Naive thymus-derived CD4-positive, alpha-beta T cell (primary cell): Measurements from ENCODE around the gene ANKS1B. TPM values are rescaled to one million over a fixed set of nuclear protein-coding genes. Genes with fewer than 3 reads are reported as not detected.

ENCODE experiments used
- ATAC-seq: fragments of 150-1000 bp; cut with Tn5 transposase; 2 replicates; pipeline ENCODE4 v1.10.0; 2021; ENCODE audit warnings: mild to moderate bottlenecking, moderate library complexity
- CTCF ChIA-PET: fragments of 350-600 bp; sonication (Branson Sonifier 250); formaldehyde crosslinking; loops from one replicate; lab custom pipeline; 2021; ENCODE audit warnings: antibody characterized with exemption; lab: Charles Lee
- POLR2A ChIA-PET: fragments of 350-600 bp; sonication (Branson Sonifier 250); formaldehyde crosslinking; loops from one replicate; lab custom pipeline; 2021; ENCODE audit warnings: antibody characterized with exemption, inconsistent platforms; lab: Charles Lee
- DNase-seq, 9 donors: peaks; one replicate each; pipeline versions ENCODE4 v3.0.0 to v3.0.0-alpha.2; 2020 to 2022; ENCODE audit warnings: mixed read lengths in 1 of 9
- H3K27ac ChIP-seq: one replicate; pipeline ENCODE4 v1.7.0; 2013; ENCODE audit warnings: mild to moderate bottlenecking, low read depth, low read length, moderate library complexity
- H3K27me3 ChIP-seq, 2 donors: one replicate each; pipeline ENCODE4 v1.7.0; 2013; ENCODE audit warnings: low read length in 2 of 2, mild to moderate bottlenecking in 2 of 2, moderate library complexity in 2 of 2; ENCODE audit not compliant: control insufficient read depth in 2 of 2, insufficient read depth in 2 of 2
- H3K36me3 ChIP-seq, 3 experiments: 1 replicate in 2 of 3; 2 replicates in 1 of 3; pipeline ENCODE4 v1.7.0; 2013; ENCODE audit warnings: low read length in 3 of 3, mild to moderate bottlenecking in 3 of 3, moderate library complexity in 1 of 3; ENCODE audit not compliant: insufficient read depth in 3 of 3, control insufficient read depth in 2 of 3
- H3K4me1 ChIP-seq, 2 donors: one replicate each; pipeline ENCODE4 v1.7.0; 2013; ENCODE audit warnings: low read length in 2 of 2, mild to moderate bottlenecking in 2 of 2, moderate library complexity in 1 of 2; ENCODE audit not compliant: control insufficient read depth in 2 of 2, insufficient read depth in 2 of 2
- H3K4me3 ChIP-seq: 2 replicates; pipeline ENCODE4 v1.7.0; 2013; ENCODE audit warnings: mild to moderate bottlenecking, low read length
- H3K9me3 ChIP-seq, 3 experiments: 1 replicate in 2 of 3; 2 replicates in 1 of 3; pipeline ENCODE4 v1.7.0; 2013; ENCODE audit warnings: low read length in 3 of 3; ENCODE audit not compliant: control insufficient read depth in 2 of 3
- H3K27ac Mint-ChIP-seq, 9 donors: one replicate each; pipeline ENCODE4 v1.8.0; 2020 to 2022; ENCODE audit warnings: mixed read lengths in 9 of 9, mild to moderate bottlenecking in 8 of 9, moderate library complexity in 5 of 9, inconsistent platforms in 2 of 9
- H3K27me3 Mint-ChIP-seq, 5 donors: one replicate each; pipeline ENCODE4 v1.8.0; 2021 to 2022; ENCODE audit warnings: mixed read lengths in 5 of 5, mild to moderate bottlenecking in 1 of 5
- H3K36me3 Mint-ChIP-seq, 5 donors: one replicate each; pipeline ENCODE4 v1.8.0; 2020 to 2022; ENCODE audit warnings: mixed read lengths in 5 of 5, mild to moderate bottlenecking in 3 of 5, inconsistent platforms in 1 of 5
- H3K4me1 Mint-ChIP-seq, 7 donors: one replicate each; pipeline ENCODE4 v1.8.0; 2020 to 2022; ENCODE audit warnings: mixed read lengths in 7 of 7, mild to moderate bottlenecking in 3 of 7, inconsistent platforms in 1 of 7
- H3K4me3 Mint-ChIP-seq, 10 donors: one replicate each; pipeline ENCODE4 v1.8.0; 2020 to 2022; ENCODE audit warnings: mild to moderate bottlenecking in 10 of 10, mixed read lengths in 10 of 10, moderate library complexity in 6 of 10, inconsistent platforms in 2 of 10
- H3K9me3 Mint-ChIP-seq, 11 donors: one replicate each; pipeline ENCODE4 v1.8.0; 2020 to 2022; ENCODE audit warnings: mixed read lengths in 11 of 11, mild to moderate bottlenecking in 4 of 11, inconsistent platforms in 1 of 11, moderate library complexity in 1 of 11
- intact Hi-C, 2 donors: fragments of 100-400 bp; cut with micrococcal nuclease; formaldehyde crosslinking; loops; one replicate each; pipeline ENCODE4 v1.15.1; 2023
- polyA plus RNA-seq, 2 donors: library from polyadenylated mRNA; unstranded; fragments of 300-500 nt; fragmentation: Illumina TruSeq; gene quantifications; one replicate each; pipeline ENCODE4 v1.2.3, GENCODE V29; 2021
- total RNA-seq, 6 experiments: library from RNA in 5 of 6; stranded (reverse) in 5 of 6; gene quantifications; 1 replicate in 5 of 6; 2 replicates in 1 of 6; pipeline ENCODE4 v1.2.3 and lab custom pipeline; 2021 to 2026

The ANKS1B gene
- total and polyA plus RNA-seq, 7 experiments from 2014 or later = 0.97 TPM; not detected in 6

GRCh38 chr12:99948370-99948769 is 36.4 kb downstream of the ANKS1B start:
- Histone ChIP-seq H3K27ac (no peak overlapping the region), H3K4me3 (no peak overlapping the region), H3K4me1 (no peaks in the 10 kb centered on the region), H3K27me3 (no peaks in the 10 kb centered on the region), H3K9me3 (no peaks in the 10 kb centered on the region), H3K36me3 (no peaks in the 10 kb centered on the region)
- no peaks in the 10 kb centered on the region for H3K4me1 Mint-ChIP-seq
- ATAC-seq (no peak), DNase-seq (no peak)
- no peak overlapping the region for H3K4me3 Mint-ChIP-seq
- peaks cover 0 to 4% (median 0%) of the 10 kb centered on the region in 11 donors for H3K9me3 Mint-ChIP-seq
- no peak overlapping the region for H3K27ac Mint-ChIP-seq
- intact Hi-C loops = no loop called here
- POLR2A ChIA-PET = no interaction called here
- H3K36me3 Mint-ChIP-seq = no peaks in the 10 kb centered on the region
- H3K27me3 Mint-ChIP-seq = peaks cover 2 to 6% (median 5%) of the 10 kb centered on the region in 5 donors
- CTCF ChIA-PET = no interaction called here

- Histone ChIP-seq H3K4me1 (no peaks in the 10 kb centered on the region), H3K9me3 (no peaks in the 10 kb centered on the region), H3K4me3 (no peak overlapping the region), H3K27me3 (no peaks in the 10 kb centered on the region), H3K36me3 (no peaks in the 10 kb centered on the region), H3K27ac (no peak overlapping the region)
- ChIA-PET CTCF (no interaction called here), POLR2A (no interaction called here)
- intact Hi-C loops = no loop called here
- Mint-ChIP-seq H3K4me1 (no peaks in the 10 kb centered on the region), H3K36me3 (no peaks in the 10 kb centered on the region), H3K27me3 (peaks cover 0 to 5% (median 4%) of the 10 kb centered on the region in 5 donors), H3K27ac (no peak overlapping the region), H3K9me3 (peaks cover 0 to 4% (median 0%) of the 10 kb centered on the region in 11 donors), H3K4me3 (no peak overlapping the region)
- DNase-seq (no peak), ATAC-seq (no peak)
These were observed 38.6 kb downstream of the ANKS1B start for GRCh38 chr12:99946131-99946530.

DNA sequence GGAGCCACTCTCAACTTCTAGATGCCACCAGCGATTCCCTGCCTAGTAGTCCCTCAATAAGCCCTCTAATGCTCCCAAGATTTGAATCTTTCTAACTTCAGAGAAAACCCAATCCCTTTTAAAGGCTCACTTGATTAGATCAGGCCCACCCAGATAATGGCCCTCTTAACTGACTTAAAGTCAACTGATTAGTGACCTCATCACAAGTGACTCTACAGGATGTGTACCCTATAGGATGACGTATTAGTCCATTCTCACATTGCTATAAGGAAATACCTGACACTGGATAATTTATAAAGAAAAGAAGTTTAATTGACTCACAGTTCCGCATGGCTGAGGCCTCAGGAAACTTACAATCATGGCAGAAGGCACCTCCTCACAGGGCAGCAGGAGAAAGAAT is 49.1 kb downstream of the ANKS1B start:
- intact Hi-C loops = no loop called here
- DNase-seq = no peak
- Histone ChIP-seq H3K27me3 (no peaks in the 10 kb centered on the region), H3K4me1 (no peaks in the 10 kb centered on the region), H3K9me3 (no peaks in the 10 kb centered on the region), H3K27ac (no peak overlapping the region), H3K36me3 (no peaks in the 10 kb centered on the region), H3K4me3 (no peak overlapping the region)
- H3K27me3 Mint-ChIP-seq = peaks cover 0 to 13% (median 0%) of the 10 kb centered on the region in 5 donors
- POLR2A ChIA-PET = no interaction called here
- H3K27ac Mint-ChIP-seq = no peak overlapping the region
- CTCF ChIA-PET = no interaction called here
- peaks cover 0 to 19% (median 0%) of the 10 kb centered on the region in 11 donors for H3K9me3 Mint-ChIP-seq
- H3K4me1 Mint-ChIP-seq = no peaks in the 10 kb centered on the region
- no peaks in the 10 kb centered on the region for H3K36me3 Mint-ChIP-seq
- no peak for ATAC-seq
- no peak overlapping the region for H3K4me3 Mint-ChIP-seq

GRCh38 chr12:99926511-99927169 is 58.1 kb downstream of the ANKS1B start:
- H3K4me3 ChIP-seq = no peak overlapping the region
- no peaks in the 10 kb centered on the region for H3K27me3 Mint-ChIP-seq
- ChIA-PET CTCF (no interaction called here), POLR2A (no interaction called here)
- H3K4me1 Mint-ChIP-seq = no peaks in the 10 kb centered on the region
- H3K27me3 ChIP-seq = no peaks in the 10 kb centered on the region
- intact Hi-C loops = no loop called here
- no peaks in the 10 kb centered on the region for H3K36me3 Mint-ChIP-seq
- peaks cover 0 to 14% (median 2%) of the 10 kb centered on the region in 11 donors for H3K9me3 Mint-ChIP-seq
- no peak for DNase-seq
- no peak for ATAC-seq
- H3K27ac ChIP-seq = no peak overlapping the region
- no peak overlapping the region for H3K4me3 Mint-ChIP-seq
- no peaks in the 10 kb centered on the region for H3K9me3 ChIP-seq
- no peaks in the 10 kb centered on the region for H3K36me3 ChIP-seq
- no peaks in the 10 kb centered on the region for H3K4me1 ChIP-seq
- H3K27ac Mint-ChIP-seq = no peak overlapping the region

- CTCF ChIA-PET = no interaction called here
- Mint-ChIP-seq H3K27me3 (no peaks in the 10 kb centered on the region), H3K27ac (no peak overlapping the region), H3K9me3 (peaks cover 0 to 11% (median 2%) of the 10 kb centered on the region in 11 donors), H3K4me3 (no peak overlapping the region), H3K4me1 (no peaks in the 10 kb centered on the region), H3K36me3 (no peaks in the 10 kb centered on the region)
- POLR2A ChIA-PET = no interaction called here
- no peak for ATAC-seq
- intact Hi-C loops = no loop called here
- Histone ChIP-seq H3K4me1 (no peaks in the 10 kb centered on the region), H3K27me3 (no peaks in the 10 kb centered on the region), H3K9me3 (no peaks in the 10 kb centered on the region), H3K36me3 (no peaks in the 10 kb centered on the region), H3K4me3 (no peak overlapping the region), H3K27ac (no peak overlapping the region)
- DNase-seq = no peak
These were observed 64.3 kb downstream of the ANKS1B start for GRCh38 chr12:99920353-99920960.

- H3K9me3 Mint-ChIP-seq = peaks cover 0 to 5% (median 0%) of the 10 kb centered on the region in 11 donors
- H3K27ac Mint-ChIP-seq = no peak overlapping the region
These were observed 66.9 kb downstream of the ANKS1B start for GRCh38 chr12:99917711-99918402.

More at GRCh38 chr12:99917711-99918402, 66.9 kb downstream of the ANKS1B start:
- Mint-ChIP-seq H3K27me3 (peaks cover 0 to 4% (median 0%) of the 10 kb centered on the region in 5 donors), H3K36me3 (no peaks in the 10 kb centered on the region), H3K4me3 (no peak overlapping the region), H3K4me1 (no peaks in the 10 kb centered on the region)
- Histone ChIP-seq H3K27me3 (no peaks in the 10 kb centered on the region), H3K4me3 (no peak overlapping the region), H3K36me3 (no peaks in the 10 kb centered on the region), H3K27ac (no peak overlapping the region), H3K9me3 (no peaks in the 10 kb centered on the region), H3K4me1 (no peaks in the 10 kb centered on the region)
- ChIA-PET CTCF (no interaction called here), POLR2A (no interaction called here)
- intact Hi-C loops = no loop called here
- no peak for ATAC-seq
- DNase-seq = no peak
